ENCODE data around the gene ERICH4.
"Not testable (repeated sequence)": the region's sequence is repeated elsewhere in the genome, so short reads cannot be mapped to it uniquely, and the experiment has no call there.

The ERICH4 gene

GRCh38 chr19:41478875-41479756 is 36.2 kb downstream of the ERICH4 start:
- no peak for DNase-seq

- DNase-seq: no peak
Observed at GRCh38 chr19:41479757-41480191, 36.8 kb downstream of the ERICH4 start.

- DNase-seq: no peak
Observed at GRCh38 chr19:41480336-41480735, 37.4 kb downstream of the ERICH4 start.

GRCh38 chr19:41484822-41485221 is 41.9 kb downstream of the ERICH4 start:
- no peak for DNase-seq

GRCh38 chr19:41486953-41487352 is 44.0 kb downstream of the ERICH4 start:
- DNase-seq: not testable (repeated sequence)

GRCh38 chr19:41492843-41493242 is 49.9 kb downstream of the ERICH4 start:
- DNase-seq: no peak

All from right kidney (tissue), 1 donor.